Metanephros (tissue), 1 donor: Measurements from ENCODE around the gene UBAC1. TPM values are rescaled to one million over a fixed set of nuclear protein-coding genes. Genes with fewer than 3 reads are reported as not detected.

Source experiments
- total RNA-seq: library from RNA; depleted of rRNA; stranded (reverse); fragments of >200 nt; gene quantifications from one replicate; pipeline ENCODE4 v1.2.3, GENCODE V29; 2014

UBAC1 gene, protein sequence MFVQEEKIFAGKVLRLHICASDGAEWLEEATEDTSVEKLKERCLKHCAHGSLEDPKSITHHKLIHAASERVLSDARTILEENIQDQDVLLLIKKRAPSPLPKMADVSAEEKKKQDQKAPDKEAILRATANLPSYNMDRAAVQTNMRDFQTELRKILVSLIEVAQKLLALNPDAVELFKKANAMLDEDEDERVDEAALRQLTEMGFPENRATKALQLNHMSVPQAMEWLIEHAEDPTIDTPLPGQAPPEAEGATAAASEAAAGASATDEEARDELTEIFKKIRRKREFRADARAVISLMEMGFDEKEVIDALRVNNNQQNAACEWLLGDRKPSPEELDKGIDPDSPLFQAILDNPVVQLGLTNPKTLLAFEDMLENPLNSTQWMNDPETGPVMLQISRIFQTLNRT
- total RNA-seq, result 47.2 TPM

GRCh38 chr9:135961277-135961715, at the start of gene UBAC1:
Gene UBAC1 (minus strand): TSS chr9:135961373. CDS start chr9:135961162, 211 bp downstream.

DNA sequence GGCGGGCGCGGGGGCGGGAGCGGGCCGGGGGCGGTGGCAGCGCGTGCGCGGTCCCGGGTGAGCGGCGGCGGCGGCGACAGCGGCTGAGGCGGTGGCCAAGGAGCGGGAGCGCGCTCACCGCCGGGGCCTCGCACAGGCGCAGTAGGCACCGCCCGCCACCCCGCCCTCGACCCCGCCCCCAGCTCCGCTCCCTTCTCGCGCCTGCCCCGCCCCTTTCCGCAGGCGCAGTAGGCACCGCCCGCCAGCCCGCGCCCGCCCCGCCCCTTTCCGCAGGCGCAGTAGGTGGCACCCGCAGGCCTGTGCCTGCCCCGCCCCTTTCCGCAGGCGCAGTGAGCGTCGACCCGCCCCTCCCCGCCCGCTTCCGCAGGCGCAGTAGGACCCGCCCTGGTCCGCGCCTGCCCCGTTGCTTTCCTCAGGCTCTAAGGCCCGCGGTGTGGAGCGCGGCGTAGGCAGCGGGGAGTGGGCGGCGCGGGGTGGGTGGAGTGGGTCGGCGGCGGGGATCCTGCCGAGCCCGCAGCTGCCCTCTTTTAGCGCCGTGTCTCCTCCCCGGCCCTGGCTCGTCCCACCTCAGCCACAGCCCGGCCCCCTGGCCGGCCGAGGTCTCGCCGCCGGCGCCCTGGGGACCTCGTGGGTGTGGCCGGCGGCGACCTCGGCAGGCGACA, 53.6 kb downstream of the UBAC1 start, which contains the start of gene CAMSAP1:
TSS of gene CAMSAP1 (minus strand) at position 116 of the 662 bp plus-strand sequence. CDS start 387 bp downstream, outside the sequence.

Other genes starting within 250 kb of the UBAC1 start
- 26.6 TPM for gene CAMSAP1, start 53.8 kb downstream of the UBAC1 start, total RNA-seq
- gene NACC2, start 133.9 kb upstream of the UBAC1 start, total RNA-seq, result 9.5 TPM
- 23.4 TPM for gene TMEM250, start 157.5 kb upstream of the UBAC1 start, total RNA-seq
- not detected for gene LHX3, start 243.8 kb upstream of the UBAC1 start, total RNA-seq